Brain microvascular endothelial cell (primary cell): Measurements from ENCODE around the gene SH3BP2.
A peak's percentile ranks its signal among the peaks of the same experiment; 100 is the strongest.

Experiments
- DNase-seq: peaks from one replicate; pipeline ENCODE4 v3.0.0-alpha.2; 2020
- H3K27ac ChIP-seq: fragments of 250-450 bp; sonication (Bioruptor Pico); 2 replicates; pipeline ENCODE4 v1.5.1; 2020; ENCODE audit warnings: mild to moderate bottlenecking, moderate library complexity
- H3K27me3 ChIP-seq: fragments of 250-450 bp; sonication (Bioruptor Pico); replicated peaks from 2 replicates; pipeline ENCODE4 v1.5.1; 2020; ENCODE audit warnings: mild to moderate bottlenecking
- H3K36me3 ChIP-seq: fragments of 250-450 bp; sonication (Bioruptor Pico); replicated peaks from 2 replicates; pipeline ENCODE4 v1.5.1; 2020; ENCODE audit warnings: mild to moderate bottlenecking
- H3K4me3 ChIP-seq: 2 replicates; pipeline ENCODE4 v1.5.1; 2011; ENCODE audit warnings: low read depth, mild to moderate bottlenecking, control low read depth, low read length, moderate library complexity
- CTCF ChIP-seq: IDR thresholded peaks from 2 replicates; pipeline ENCODE4 v1.5.1; 2011; ENCODE audit warnings: low read depth, mild to moderate bottlenecking, moderate library complexity, low read length, control low read depth, inconsistent platforms; ENCODE audit errors: missing control alignments
- in situ Hi-C: cut with HindIII; loops from 2 replicates; pipeline ENCODE4 v1.10.0; 2017; ENCODE audit warnings: low sequenced_read_pairs, low pct_ligation_motif_present

SH3BP2 gene

DNA sequence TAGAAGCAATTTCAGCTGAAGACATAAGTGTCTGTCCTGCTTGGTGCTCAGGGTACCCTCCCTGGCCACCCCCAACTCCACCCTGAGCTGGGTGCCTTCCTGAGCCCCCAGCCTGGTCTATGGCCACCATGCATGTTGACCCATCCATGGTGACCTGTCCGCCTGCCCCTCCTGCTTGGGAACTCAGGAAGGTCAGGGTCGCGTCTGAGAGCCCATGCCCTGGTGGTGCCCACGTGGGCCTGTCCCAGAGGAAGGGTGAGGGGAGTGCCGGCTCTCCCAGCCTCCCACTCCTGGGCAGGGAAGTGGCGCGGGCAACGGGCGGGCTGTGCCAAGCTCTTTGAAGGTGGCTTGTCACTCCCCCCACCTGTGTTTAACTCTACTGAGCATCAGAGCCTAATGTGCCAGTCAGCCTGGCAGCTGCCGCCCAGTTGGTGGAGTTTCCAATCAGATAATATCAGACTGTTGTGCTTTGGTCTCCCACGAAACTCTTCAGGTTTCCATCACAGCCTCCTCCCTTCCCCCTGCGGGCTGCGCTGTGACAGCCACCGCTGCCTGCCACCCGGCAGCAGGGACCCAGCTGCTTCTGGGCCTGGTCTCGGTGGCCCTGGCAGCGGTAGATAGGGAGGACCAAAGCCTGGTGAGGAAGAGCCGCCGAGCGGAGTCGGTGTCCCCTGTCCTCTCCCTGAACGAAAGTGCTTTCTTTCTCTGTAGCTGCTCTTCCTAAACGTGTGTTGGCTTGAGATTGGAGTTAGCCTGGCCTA, 4.8 kb downstream of the SH3BP2 start:
- Histone ChIP-seq H3K36me3 (no peaks in the 10 kb centered on the region), H3K27me3 (no peaks in the 10 kb centered on the region), H3K4me3 (no peak overlapping the region), H3K27ac (no peak overlapping the region)
- DNase-seq, result no peak
- TF ChIP-seq CTCF, result no peak
- in situ Hi-C loops, result no loop called here

DNA sequence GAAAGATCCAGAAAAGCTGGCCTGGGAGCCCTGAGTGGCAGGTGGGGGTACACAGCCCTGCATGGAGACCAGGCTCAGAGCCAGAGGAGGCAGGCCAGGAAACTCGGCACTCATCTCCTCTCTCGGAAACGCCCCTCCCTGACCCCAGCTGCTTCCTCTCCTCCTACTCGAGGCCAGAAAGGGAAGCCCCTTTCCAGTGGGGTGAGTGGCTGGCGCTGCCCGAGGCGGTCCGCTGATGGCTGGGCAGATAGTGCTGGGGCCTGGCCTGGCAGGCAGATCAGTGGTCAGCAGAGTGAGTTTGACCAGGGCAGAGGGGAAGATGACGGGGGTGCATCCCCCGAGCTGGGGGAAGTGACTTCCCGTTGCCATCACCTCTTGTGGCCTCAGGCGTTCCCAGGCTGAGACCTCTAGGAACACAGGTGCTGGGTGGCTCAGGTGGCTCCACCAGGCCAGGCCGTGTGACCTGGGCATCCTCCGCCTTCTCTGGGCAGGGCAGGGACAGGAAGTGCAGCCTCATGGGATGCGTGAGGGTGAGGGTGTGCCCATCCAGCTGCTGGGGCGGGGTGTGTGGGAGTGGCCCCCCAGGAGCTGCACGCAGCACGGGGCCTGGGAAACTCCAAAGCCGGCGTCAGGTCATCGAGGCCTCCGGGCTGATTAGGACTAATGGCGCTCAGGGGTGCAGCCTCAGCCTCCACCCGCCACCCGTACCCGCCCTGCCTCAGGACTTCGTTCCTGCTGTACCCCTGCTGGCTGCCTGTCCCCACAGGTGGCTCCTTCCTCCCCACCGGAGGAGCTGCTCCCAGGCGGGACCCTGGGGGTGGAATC, 5.7 kb downstream of the SH3BP2 start:
- no peak overlapping the region for H3K27ac ChIP-seq
- no peak for DNase-seq
- no peaks in the 10 kb centered on the region for H3K27me3 ChIP-seq
- in situ Hi-C loops, result no loop called here
- TF ChIP-seq CTCF, result no peak
- no peaks in the 10 kb centered on the region for H3K36me3 ChIP-seq
- no peak overlapping the region for H3K4me3 ChIP-seq

DNA sequence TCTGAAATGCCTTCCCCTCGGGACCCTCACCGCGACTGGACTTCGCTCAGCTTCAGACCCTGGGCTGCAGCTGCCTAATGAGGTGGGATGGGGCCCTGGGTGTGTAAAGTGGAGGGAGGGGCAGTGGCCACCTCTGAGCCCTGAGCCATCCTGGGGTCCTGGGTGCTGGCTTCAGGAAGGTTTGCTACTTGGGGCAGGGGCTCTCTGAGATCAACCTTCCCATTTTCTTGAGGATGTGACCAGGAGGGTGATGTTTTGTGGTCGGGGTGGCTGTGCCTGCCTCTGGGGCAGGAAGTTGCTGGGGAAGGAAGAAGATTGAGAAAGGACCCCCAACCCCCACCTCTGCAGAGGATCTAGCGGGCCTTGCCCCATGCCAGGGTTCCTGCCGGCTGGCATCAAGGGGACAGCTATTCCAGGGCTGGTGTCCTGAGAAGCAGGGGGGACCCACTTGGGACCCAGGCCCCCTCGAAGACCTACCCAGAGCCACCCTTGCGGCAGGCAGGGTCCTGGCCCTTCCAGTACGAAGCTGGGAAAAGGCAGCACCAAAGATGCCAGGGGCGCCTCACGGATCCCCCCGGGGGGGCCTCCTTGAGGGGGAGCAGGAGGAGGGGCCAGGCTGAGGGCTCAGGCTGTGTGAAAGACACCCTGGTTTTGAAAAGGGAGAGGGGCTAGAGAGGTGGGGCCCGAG, 6.5 kb downstream of the SH3BP2 start:
- no peaks in the 10 kb centered on the region for H3K36me3 ChIP-seq
- H3K27ac ChIP-seq, result no peak overlapping the region
- H3K4me3 ChIP-seq, result no peak overlapping the region
- in situ Hi-C loops, result no loop called here
- H3K27me3 ChIP-seq, result no peaks in the 10 kb centered on the region
- DNase-seq, result no peak
- no peak for TF ChIP-seq CTCF

GRCh38 chr4:2799971-2800690, 7.2 kb downstream of the SH3BP2 start:
- DNase-seq, result no peak
- in situ Hi-C loops, result no loop called here
- Histone ChIP-seq H3K27ac (no peak overlapping the region), H3K4me3 (no peak overlapping the region), H3K36me3 (no peaks in the 10 kb centered on the region), H3K27me3 (no peaks in the 10 kb centered on the region)
- no peak for TF ChIP-seq CTCF

DNA sequence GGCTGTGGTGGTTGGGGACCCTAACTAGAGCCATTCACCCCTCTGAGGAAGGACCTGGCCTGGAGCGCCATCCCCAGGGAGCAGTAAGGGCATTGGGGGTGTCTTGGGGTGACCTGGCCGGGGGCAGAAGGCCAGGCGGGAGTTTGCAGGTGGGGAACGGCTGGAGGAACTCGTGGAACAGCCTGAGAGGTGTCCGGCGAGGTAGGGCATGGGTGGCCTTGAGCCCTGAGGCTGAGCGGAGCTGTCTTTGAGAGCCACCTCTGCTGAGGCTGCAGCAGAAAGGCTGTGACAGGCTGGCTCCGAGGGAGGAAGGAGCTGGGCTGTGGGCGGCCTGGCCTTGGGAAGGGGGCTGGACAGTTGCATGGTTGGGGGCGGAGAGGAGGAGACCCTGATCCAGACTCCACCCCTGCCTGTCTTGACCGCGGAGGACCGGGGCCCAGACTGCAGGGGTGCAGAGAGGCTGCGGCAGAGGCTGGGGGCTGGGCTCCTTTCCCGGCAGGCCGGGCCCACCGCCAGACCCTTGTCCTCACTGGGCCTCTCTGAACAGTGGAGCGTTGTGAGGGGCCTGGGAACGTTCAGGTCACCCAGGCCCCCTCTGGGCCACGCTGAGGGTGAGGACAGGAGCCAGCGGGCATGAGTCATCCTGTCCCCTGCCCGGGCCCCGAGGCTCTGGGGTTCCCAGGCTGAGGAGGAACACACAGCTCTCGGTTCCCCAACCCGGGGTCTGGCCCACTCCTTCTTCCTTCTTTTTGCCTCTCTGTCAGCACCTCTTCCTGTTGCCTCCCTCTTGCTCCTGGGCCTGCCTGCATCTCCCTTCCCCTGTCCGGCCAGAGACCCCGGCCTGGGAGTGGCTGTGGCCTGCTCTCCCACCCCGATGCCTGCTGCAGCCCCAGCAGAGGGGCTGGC, 8.1 kb downstream of the SH3BP2 start:
- no peak for DNase-seq
- peak overlapping the region; percentile 62 for H3K27ac ChIP-seq
- no peak for TF ChIP-seq CTCF
- no peak overlapping the region for H3K4me3 ChIP-seq
- no peaks in the 10 kb centered on the region for H3K36me3 ChIP-seq
- no peaks in the 10 kb centered on the region for H3K27me3 ChIP-seq
- in situ Hi-C loops, result no loop called here
